BJ (cell line): Measurements from ENCODE around the gene MEIS1. TPM values are rescaled to one million over a fixed set of nuclear protein-coding genes. Genes with fewer than 3 reads are reported as not detected.
"Not testable (repeated sequence)": the region's sequence is repeated elsewhere in the genome, so short reads cannot be mapped to it uniquely, and the experiment has no call there.

Source experiments
- CTCF ChIA-PET: fragments of 350-600 bp; formaldehyde crosslinking; extraction: SDS; loops from one replicate; lab custom pipeline; 2021; ENCODE audit warnings: antibody characterized with exemption, inconsistent platforms; lab: Yijun Ruan, JAX
- POLR2A ChIA-PET: fragments of 300-600 bp; sonication (Branson Sonifier 250); formaldehyde crosslinking; extraction: SDS; loops from one replicate; lab custom pipeline; 2021; ENCODE audit warnings: antibody characterized with exemption; lab: Charles Lee
- DNase-seq: peaks from one replicate; pipeline ENCODE4 v3.0.0-alpha.2; 2011; ENCODE audit warnings: low read depth
- H3K27me3 ChIP-seq: 2 replicates; pipeline ENCODE4 v1.6.0; 2011; ENCODE audit warnings: low read length; ENCODE audit not compliant: control insufficient read depth, insufficient read depth
- H3K36me3 ChIP-seq: 2 replicates; pipeline ENCODE4 v1.5.1; 2011; ENCODE audit warnings: low read length; ENCODE audit not compliant: control insufficient read depth, insufficient read depth
- H3K4me3 ChIP-seq: 2 replicates; pipeline ENCODE4 v1.5.1; 2011; ENCODE audit warnings: low read depth, mild to moderate bottlenecking, control low read depth, low read length
- polyA minus RNA-seq: library from RNA; depleted of rRNA, polyadenylated mRNA; stranded (reverse); fragments of >200 nt; gene quantifications from 2 replicates; pipeline ENCODE4 v1.2.3, GENCODE V29; 2011; rRNA and poly(A)+ RNA removed
- polyA plus RNA-seq: library from polyadenylated mRNA; depleted of rRNA; stranded (reverse); fragments of >200 nt; gene quantifications from 2 replicates; pipeline ENCODE4 v1.2.3, GENCODE V29; 2011; rRNA removed
- TF ChIP-seq, protein P1 (sequence below): IDR thresholded peaks from 2 replicates; pipeline ENCODE4 v1.5.1; 2011; ENCODE audit warnings: low read depth, mild to moderate bottlenecking, control low read depth, inconsistent platforms, low read length, moderate library complexity; ENCODE audit not compliant: insufficient read depth

MEIS1 gene
- polyA plus RNA-seq (57.4 and 65.7 TPM in 2 replicates), polyA minus RNA-seq (251 and 301 TPM in 2 replicates)

DNA sequence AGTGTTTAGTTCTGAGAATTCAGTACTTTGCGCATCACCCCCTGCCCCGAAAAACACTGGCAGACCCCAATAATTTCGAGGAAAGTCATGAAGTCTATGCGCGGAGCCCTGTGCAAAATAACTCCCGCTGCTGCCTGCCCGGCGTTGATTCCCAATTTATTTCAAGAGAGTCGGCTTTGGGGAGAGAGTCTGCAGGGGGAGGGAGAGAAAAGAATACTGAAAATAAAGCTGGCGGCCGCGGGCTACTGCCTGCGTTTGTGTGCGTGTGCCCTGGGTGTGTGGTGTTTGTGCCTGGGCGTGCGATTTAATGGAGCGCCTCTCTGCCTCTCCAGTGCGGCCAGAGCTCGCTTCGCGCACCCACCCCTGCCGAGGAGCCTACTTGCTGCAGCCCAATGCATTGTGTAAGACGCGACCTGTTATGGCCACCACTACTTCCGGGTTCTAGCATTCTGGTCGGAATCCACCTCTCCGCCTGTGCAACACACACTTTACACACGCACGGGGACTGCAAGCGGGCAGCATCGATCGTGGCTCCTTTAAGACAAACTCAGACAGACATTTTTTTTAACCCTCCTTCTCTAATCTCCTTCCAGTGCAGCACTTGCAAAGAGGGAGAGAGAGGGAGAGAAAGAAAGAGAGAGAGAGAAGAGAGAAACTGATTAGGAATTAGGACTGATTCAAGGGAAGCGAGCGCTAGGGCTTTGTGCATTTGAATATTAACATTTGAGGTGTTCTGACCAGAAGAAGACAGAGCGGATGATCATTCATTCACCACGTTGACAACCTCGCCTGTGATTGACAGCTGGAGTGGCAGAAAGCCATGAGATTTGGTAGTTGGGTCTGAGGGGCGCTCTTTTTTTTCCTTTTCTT is at the start of gene MEIS1:
MEIS1 (plus strand) TSS at position 447 of the 870 bp plus-strand sequence. CDS start 732 bp downstream, outside the sequence.
- ChIA-PET CTCF (interaction anchor here (0.9 to 4.1 kb wide), 6 partner anchors 29 to 1406 kb away, joined by 3 to 22 read pairs (median 4); no protein-coding TSS in a partner anchor), POLR2A (interaction anchor here (0.6 to 2.1 kb wide), 8 partner anchors 12 to 1609 kb away, joined by 3 to 17 read pairs (median 6); no protein-coding TSS in a partner anchor)
- peak; percentile 96 for DNase-seq
- H3K4me3 ChIP-seq, result peak within 1 kb of the TSS; percentile 85
- peaks cover 10% of the 10 kb centered on the region for H3K36me3 ChIP-seq
- H3K27me3 ChIP-seq, result no peaks in the 10 kb centered on the region
- TF ChIP-seq, protein P1, sequence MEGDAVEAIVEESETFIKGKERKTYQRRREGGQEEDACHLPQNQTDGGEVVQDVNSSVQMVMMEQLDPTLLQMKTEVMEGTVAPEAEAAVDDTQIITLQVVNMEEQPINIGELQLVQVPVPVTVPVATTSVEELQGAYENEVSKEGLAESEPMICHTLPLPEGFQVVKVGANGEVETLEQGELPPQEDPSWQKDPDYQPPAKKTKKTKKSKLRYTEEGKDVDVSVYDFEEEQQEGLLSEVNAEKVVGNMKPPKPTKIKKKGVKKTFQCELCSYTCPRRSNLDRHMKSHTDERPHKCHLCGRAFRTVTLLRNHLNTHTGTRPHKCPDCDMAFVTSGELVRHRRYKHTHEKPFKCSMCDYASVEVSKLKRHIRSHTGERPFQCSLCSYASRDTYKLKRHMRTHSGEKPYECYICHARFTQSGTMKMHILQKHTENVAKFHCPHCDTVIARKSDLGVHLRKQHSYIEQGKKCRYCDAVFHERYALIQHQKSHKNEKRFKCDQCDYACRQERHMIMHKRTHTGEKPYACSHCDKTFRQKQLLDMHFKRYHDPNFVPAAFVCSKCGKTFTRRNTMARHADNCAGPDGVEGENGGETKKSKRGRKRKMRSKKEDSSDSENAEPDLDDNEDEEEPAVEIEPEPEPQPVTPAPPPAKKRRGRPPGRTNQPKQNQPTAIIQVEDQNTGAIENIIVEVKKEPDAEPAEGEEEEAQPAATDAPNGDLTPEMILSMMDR, result no peak

DNA sequence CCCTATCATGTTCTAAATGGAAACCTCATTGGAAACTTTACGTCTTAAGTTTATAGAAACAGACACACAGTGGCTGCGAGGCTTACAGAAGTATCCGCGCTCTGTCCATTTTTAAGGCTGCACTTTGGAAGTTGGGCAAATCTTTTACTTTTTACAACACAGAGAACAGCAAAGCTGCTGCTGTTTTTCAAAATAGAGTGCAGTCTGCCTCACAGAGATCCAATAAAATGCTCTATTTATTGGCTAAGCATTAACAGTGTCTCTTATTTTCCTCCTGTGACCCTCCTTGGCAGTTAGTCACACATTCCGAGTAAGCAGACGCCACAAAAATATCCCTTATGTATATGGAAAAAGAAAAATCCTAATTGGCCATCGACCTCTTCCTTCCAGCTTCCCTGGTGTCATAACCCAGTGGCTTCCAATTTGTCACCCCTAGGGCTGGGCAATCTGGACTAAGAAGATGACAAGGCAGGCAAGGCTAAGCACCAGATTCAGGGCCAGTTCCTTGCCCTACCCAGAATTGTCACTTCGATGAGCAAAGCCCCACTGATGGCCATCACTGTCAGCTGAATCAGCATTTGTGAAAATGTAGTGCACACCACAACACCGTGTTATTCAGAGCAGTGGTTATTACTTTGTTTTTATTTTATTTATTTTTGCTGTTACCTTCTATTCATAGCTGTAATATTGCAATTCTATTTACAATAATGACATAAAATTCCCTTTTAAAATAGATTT is 47.7 kb upstream of the MEIS1 start:
- DNase-seq, result no peak
- no peaks in the 10 kb centered on the region for H3K36me3 ChIP-seq
- no peak overlapping the region for H3K4me3 ChIP-seq
- H3K27me3 ChIP-seq, result peaks cover 2% of the 10 kb centered on the region; the same call in 1 of the 2 replicates
- TF ChIP-seq, protein P1, result no peak
- CTCF ChIA-PET, result no interaction called here
- POLR2A ChIA-PET, result no interaction called here

DNA sequence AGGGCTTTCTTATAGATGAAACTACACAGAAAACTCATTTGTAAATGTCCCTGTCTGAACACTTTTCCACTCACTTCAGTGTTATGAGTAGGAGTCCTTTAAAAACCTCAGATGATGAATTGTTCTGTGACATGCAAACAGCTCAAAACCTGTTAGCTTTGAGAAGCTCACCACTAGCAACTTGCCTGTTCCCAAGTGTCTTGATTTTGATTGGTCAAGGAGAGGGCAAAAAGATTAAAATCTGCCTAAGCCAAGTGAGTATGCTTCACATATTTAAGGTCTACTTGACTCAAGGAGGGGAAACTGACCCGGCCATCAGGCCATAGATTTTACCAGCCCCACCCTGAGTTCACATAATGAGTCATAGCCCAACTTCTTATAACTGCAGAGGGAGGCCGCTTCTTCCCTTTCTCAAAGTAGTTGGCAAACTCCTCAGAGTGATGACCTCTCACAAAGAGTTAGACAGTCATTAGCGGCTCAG is 45.2 kb upstream of the MEIS1 start:
- no peaks in the 10 kb centered on the region for H3K36me3 ChIP-seq
- H3K4me3 ChIP-seq, result no peak overlapping the region
- peaks cover 2% of the 10 kb centered on the region; the same call in 1 of the 2 replicates for H3K27me3 ChIP-seq
- no peak for DNase-seq
- ChIA-PET CTCF (no interaction called here), POLR2A (no interaction called here)
- TF ChIP-seq, protein P1, result no peak

DNA sequence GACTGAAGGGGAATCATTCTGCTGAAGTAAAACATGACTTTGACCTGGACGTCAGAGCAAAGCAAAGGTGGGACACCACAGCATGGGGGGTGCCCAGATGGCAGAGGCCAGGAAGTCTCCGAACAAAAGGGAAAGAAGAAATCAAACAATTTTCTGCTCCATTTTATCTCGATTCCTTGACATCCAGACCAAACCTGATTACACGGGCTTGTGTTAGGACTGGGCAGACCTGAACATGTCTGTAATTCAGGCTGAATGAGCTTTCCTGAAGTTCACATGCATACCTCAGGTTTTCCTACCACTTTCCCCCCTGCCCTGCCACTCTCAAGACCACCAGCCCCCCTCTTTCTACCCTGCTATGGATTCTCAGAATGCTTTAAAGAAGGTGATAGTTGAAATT is 44.8 kb upstream of the MEIS1 start:
- Histone ChIP-seq H3K27me3 (peaks cover 2% of the 10 kb centered on the region; the same call in 1 of the 2 replicates), H3K36me3 (no peaks in the 10 kb centered on the region), H3K4me3 (no peak overlapping the region)
- TF ChIP-seq, protein P1, result no peak
- DNase-seq, result no peak
- POLR2A ChIA-PET, result no interaction called here
- CTCF ChIA-PET, result no interaction called here

DNA sequence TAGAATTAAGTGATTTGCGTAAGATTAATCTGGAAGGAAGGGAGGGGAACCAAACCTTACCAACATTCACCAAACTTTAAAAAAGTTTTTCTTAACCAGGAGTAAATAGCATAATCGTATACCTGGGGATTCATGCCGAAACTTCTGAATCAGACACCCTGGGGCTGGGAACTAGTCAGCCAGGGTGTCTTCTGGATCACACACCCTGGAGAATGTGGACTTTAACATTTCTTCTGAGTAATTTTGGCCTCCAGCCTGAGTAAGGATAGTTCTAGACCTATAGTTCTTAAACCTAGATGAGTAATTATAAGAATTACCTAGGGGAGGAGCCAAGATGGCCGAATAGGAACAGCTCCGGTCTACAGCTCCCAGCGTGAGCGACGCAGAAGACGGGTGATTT is 44.1 kb upstream of the MEIS1 start:
- CTCF ChIA-PET, result no interaction called here
- Histone ChIP-seq H3K36me3 (no peaks in the 10 kb centered on the region), H3K27me3 (peaks cover 2% of the 10 kb centered on the region; the same call in 1 of the 2 replicates), H3K4me3 (no peak overlapping the region)
- TF ChIP-seq, protein P1, result no peak
- no peak for DNase-seq
- POLR2A ChIA-PET, result no interaction called here

DNA sequence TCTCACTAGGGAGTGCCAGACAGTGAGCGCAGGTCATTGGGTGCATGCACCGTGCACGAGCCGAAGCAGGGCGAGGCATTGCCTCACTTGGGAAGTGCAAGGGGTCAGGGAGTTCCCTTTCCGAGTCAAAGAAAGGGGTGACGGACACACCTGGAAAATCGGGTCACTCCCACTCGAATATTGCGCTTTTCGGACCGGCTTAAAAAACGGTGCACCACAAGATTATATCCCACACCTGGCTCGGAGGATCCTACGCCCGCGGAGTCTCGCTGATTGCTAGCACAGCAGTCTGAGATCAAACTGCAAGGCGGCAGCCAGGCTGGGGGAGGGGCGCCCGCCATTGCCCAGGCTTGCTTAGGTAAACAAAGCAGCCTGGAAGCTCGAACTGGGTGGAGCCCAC is 43.7 kb upstream of the MEIS1 start:
- POLR2A ChIA-PET, H3K27me3 ChIP-seq, CTCF ChIA-PET, H3K4me3 ChIP-seq, H3K36me3 ChIP-seq, DNase-seq: not testable (repeated sequence)
